ENCODE results near the gene ST6GALNAC1. TPM values are rescaled to one million over a fixed set of nuclear protein-coding genes. Genes with fewer than 3 reads are reported as not detected.

The ST6GALNAC1 gene
- total and polyA plus RNA-seq, 9 donors, result 0.73 to 10.5 (median 3.7) TPM

- Histone ChIP-seq H3K9me3 (no peaks in the 10 kb centered on the region), H3K4me1 (ENCODE audit: insufficient read depth) (peaks cover 11% of the 10 kb centered on the region), H3K4me3 (no peak overlapping the region), H3K27ac (no peak overlapping the region), H3K36me3 (no peaks in the 10 kb centered on the region), H3K27me3 (no peaks in the 10 kb centered on the region)
- no peak for TF ChIP-seq POLR2A (IDR thresholded peaks at IDR 0.05)
- TF ChIP-seq EP300 (IDR thresholded peaks at IDR 0.05), result no peak
- no peak for TF ChIP-seq CTCF (IDR thresholded peaks at IDR 0.05)
- intact Hi-C loops (cut with DNase I), result no loop called here
- 16 to 35% (median 27%) methylated on average over 2 of the region's 2 CpGs for WGBS, 3 donors
- no peak for DNase-seq
Observed at GRCh38 chr17:76667491-76667755, 23.9 kb upstream of the ST6GALNAC1 start.

GRCh38 chr17:76660656-76661042 lies 17.1 kb upstream of the ST6GALNAC1 start:
- no peaks in the 10 kb centered on the region for H3K9me3 ChIP-seq
- peaks cover 10% of the 10 kb centered on the region for H3K4me1 ChIP-seq (ENCODE audit: insufficient read depth)
- H3K4me3 ChIP-seq, result no peak overlapping the region
- H3K27me3 ChIP-seq, result no peaks in the 10 kb centered on the region
- no peak for TF ChIP-seq POLR2A (IDR thresholded peaks at IDR 0.05)
- no peak for TF ChIP-seq EP300 (IDR thresholded peaks at IDR 0.05)
- TF ChIP-seq CTCF (IDR thresholded peaks at IDR 0.05), result no peak
- intact Hi-C loops (cut with DNase I), result no loop called here
- no peak for DNase-seq
- 52 to 54% (median 54%) methylated on average over 3 of the region's 3 CpGs for WGBS, 3 donors
- no peaks in the 10 kb centered on the region for H3K36me3 ChIP-seq
- H3K27ac ChIP-seq, result no peak overlapping the region

- Histone ChIP-seq H3K9me3 (no peaks in the 10 kb centered on the region), H3K4me1 (ENCODE audit: insufficient read depth) (peaks cover 10% of the 10 kb centered on the region), H3K36me3 (no peaks in the 10 kb centered on the region), H3K4me3 (no peak overlapping the region), H3K27ac (no peak overlapping the region), H3K27me3 (no peaks in the 10 kb centered on the region)
- 14 to 29% (median 17%) methylated on average over 13 of the region's 13 CpGs for WGBS, 3 donors
- TF ChIP-seq CTCF (IDR thresholded peaks at IDR 0.05) (no peak), EP300 (IDR thresholded peaks at IDR 0.05) (no peak), POLR2A (IDR thresholded peaks at IDR 0.05) (no peak)
- peak in 1 of 5 donors; percentile 25 for DNase-seq
- intact Hi-C loops (cut with DNase I), result no loop called here
Observed at GRCh38 chr17:76659928-76660655, 16.5 kb upstream of the ST6GALNAC1 start.

GRCh38 chr17:76658242-76658662 lies 14.7 kb upstream of the ST6GALNAC1 start:
- Histone ChIP-seq H3K4me1 (ENCODE audit: insufficient read depth) (peaks cover 10% of the 10 kb centered on the region), H3K9me3 (no peaks in the 10 kb centered on the region), H3K27me3 (no peaks in the 10 kb centered on the region), H3K4me3 (no peak overlapping the region), H3K27ac (no peak overlapping the region), H3K36me3 (no peaks in the 10 kb centered on the region)
- WGBS, 3 donors, result 78 to 87% (median 85%) methylated on average over 5 of the region's 5 CpGs
- no peak for DNase-seq
- intact Hi-C loops (cut with DNase I), result no loop called here
- TF ChIP-seq CTCF (IDR thresholded peaks at IDR 0.05), result no peak
- no peak for TF ChIP-seq EP300 (IDR thresholded peaks at IDR 0.05)
- TF ChIP-seq POLR2A (IDR thresholded peaks at IDR 0.05), result no peak

All from ovary (tissue), 9 donors.